Mucosa of rectum (tissue), 2 donors: ENCODE measurements around the gene UBALD1.

Source experiments
- H3K27ac ChIP-seq, 2 donors: one replicate each; pipeline ENCODE4 v1.7.0; 2013; ENCODE audit warnings: inconsistent platforms in 2 of 2, low read depth in 2 of 2, low read length in 2 of 2
- H3K27me3 ChIP-seq, 2 donors: one replicate each; pipeline ENCODE4 v1.7.0; 2013; ENCODE audit warnings: low read length in 2 of 2; ENCODE audit not compliant: control insufficient read depth in 2 of 2, insufficient read depth in 2 of 2
- H3K36me3 ChIP-seq, 2 donors: one replicate each; pipeline ENCODE4 v1.7.0; 2013; ENCODE audit warnings: low read length in 2 of 2; ENCODE audit not compliant: control insufficient read depth in 2 of 2, insufficient read depth in 2 of 2
- H3K4me1 ChIP-seq, 2 donors: one replicate each; pipeline ENCODE4 v1.7.0; 2013; ENCODE audit warnings: low read length in 2 of 2, mild to moderate bottlenecking in 1 of 2; ENCODE audit not compliant: control insufficient read depth in 2 of 2, insufficient read depth in 2 of 2
- H3K4me3 ChIP-seq, 2 donors: one replicate each; pipeline ENCODE4 v1.7.0; 2013; ENCODE audit warnings: low read length in 2 of 2
- H3K9ac ChIP-seq, 2 donors: one replicate each; pipeline ENCODE4 v1.7.0; 2013; ENCODE audit warnings: low read length in 2 of 2, low read depth in 1 of 2, mild to moderate bottlenecking in 1 of 2
- H3K9me3 ChIP-seq, 2 donors: one replicate each; pipeline ENCODE4 v1.7.0; 2013; ENCODE audit warnings: low read length in 2 of 2; ENCODE audit not compliant: control insufficient read depth in 2 of 2
- donor health status: healthy.
- donor health status: Normal muscosa, but diverticular disease.

UBALD1 gene

GRCh38 chr16:4607841-4608703, 6.6 kb downstream of the UBALD1 start:
- H3K9me3 ChIP-seq: no peaks in the 10 kb centered on the region
- no peak overlapping the region for H3K27ac ChIP-seq
- peaks cover 5% of the 10 kb centered on the region in 2 donors for H3K4me1 ChIP-seq
- H3K27me3 ChIP-seq: no peaks in the 10 kb centered on the region
- H3K4me3 ChIP-seq: no peak overlapping the region
- H3K36me3 ChIP-seq: peaks cover 3 to 11% of the 10 kb centered on the region in 2 donors
- H3K9ac ChIP-seq: no peak overlapping the region

- no peak overlapping the region for H3K4me3 ChIP-seq
- H3K36me3 ChIP-seq: peaks cover 3 to 11% of the 10 kb centered on the region in 2 donors
- H3K4me1 ChIP-seq: peaks cover 0 to under 1% of the 10 kb centered on the region in 2 donors
- H3K9me3 ChIP-seq: no peaks in the 10 kb centered on the region
- H3K27ac ChIP-seq: no peak overlapping the region
- no peak overlapping the region for H3K9ac ChIP-seq
- peaks cover 2 to 3% of the 10 kb centered on the region in 2 donors for H3K27me3 ChIP-seq
Observed at GRCh38 chr16:4606354-4606753, 8.3 kb downstream of the UBALD1 start.

- no peak overlapping the region for H3K4me3 ChIP-seq
- H3K9me3 ChIP-seq: no peaks in the 10 kb centered on the region
- H3K27ac ChIP-seq: no peak overlapping the region
- peaks cover 2 to 3% of the 10 kb centered on the region in 2 donors for H3K27me3 ChIP-seq
- peaks cover 0 to 3% of the 10 kb centered on the region in 2 donors for H3K4me1 ChIP-seq
- H3K9ac ChIP-seq: no peak overlapping the region
- peaks cover 3 to 11% of the 10 kb centered on the region in 2 donors for H3K36me3 ChIP-seq
Observed at GRCh38 chr16:4604401-4604800, 10.3 kb downstream of the UBALD1 start.

- no peak overlapping the region for H3K4me3 ChIP-seq
- H3K36me3 ChIP-seq: peaks cover 3 to 11% of the 10 kb centered on the region in 2 donors
- no peak overlapping the region for H3K27ac ChIP-seq
- H3K9me3 ChIP-seq: no peaks in the 10 kb centered on the region
- no peak overlapping the region for H3K9ac ChIP-seq
- H3K27me3 ChIP-seq: peaks cover 2 to 3% of the 10 kb centered on the region in 2 donors
- H3K4me1 ChIP-seq: peaks cover 0 to 3% of the 10 kb centered on the region in 2 donors
Observed at GRCh38 chr16:4603624-4604170, 11.0 kb downstream of the UBALD1 start.

GRCh38 chr16:4602331-4602730, 12.4 kb downstream of the UBALD1 start:
- Histone ChIP-seq H3K36me3 (peaks cover 0 to 1% of the 10 kb centered on the region in 2 donors), H3K9me3 (no peaks in the 10 kb centered on the region), H3K4me1 (peaks cover 0 to 3% of the 10 kb centered on the region in 2 donors), H3K27ac (no peak overlapping the region), H3K4me3 (no peak overlapping the region), H3K9ac (no peak overlapping the region), H3K27me3 (peaks cover 2 to 3% of the 10 kb centered on the region in 2 donors)

- no peaks in the 10 kb centered on the region for H3K9me3 ChIP-seq
- H3K27me3 ChIP-seq: peaks cover 2 to 3% of the 10 kb centered on the region in 2 donors
- H3K27ac ChIP-seq: no peak overlapping the region
- H3K4me3 ChIP-seq: no peak overlapping the region
- no peaks in the 10 kb centered on the region for H3K36me3 ChIP-seq
- peaks cover 0 to 3% of the 10 kb centered on the region in 2 donors for H3K4me1 ChIP-seq
- H3K9ac ChIP-seq: no peak overlapping the region
Observed at GRCh38 chr16:4601864-4602186, 12.9 kb downstream of the UBALD1 start.

- H3K9me3 ChIP-seq: no peaks in the 10 kb centered on the region
- no peak overlapping the region for H3K27ac ChIP-seq
- no peak overlapping the region for H3K4me3 ChIP-seq
- no peak overlapping the region for H3K9ac ChIP-seq
- H3K36me3 ChIP-seq: no peaks in the 10 kb centered on the region
- peaks cover 0 to 3% of the 10 kb centered on the region in 2 donors for H3K4me1 ChIP-seq
- H3K27me3 ChIP-seq: peaks cover 2 to 3% of the 10 kb centered on the region in 2 donors
Observed at GRCh38 chr16:4601036-4601863, 13.4 kb downstream of the UBALD1 start.

DNA sequence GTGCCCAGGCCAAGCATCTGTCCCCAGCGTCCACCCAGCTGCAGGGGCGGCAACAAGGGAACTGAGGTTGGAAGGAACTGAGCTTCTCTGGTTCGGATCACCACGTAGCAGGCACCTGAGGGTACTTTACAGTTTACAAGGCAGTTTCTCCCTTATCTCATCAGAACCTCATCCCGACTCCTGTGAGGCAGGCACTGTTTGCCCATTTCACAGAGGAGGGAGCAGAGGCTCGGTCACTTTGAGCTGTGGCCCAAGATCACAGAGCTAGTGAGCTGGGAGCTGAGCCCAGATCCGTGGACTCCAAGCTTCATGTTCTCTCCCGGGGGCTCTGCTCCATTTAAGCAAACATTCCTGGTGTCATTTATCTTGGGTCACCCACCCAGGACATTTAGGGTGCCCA, 15.1 kb downstream of the UBALD1 start:
- H3K27me3 ChIP-seq: peaks cover 2 to 3% of the 10 kb centered on the region in 2 donors
- no peaks in the 10 kb centered on the region for H3K9me3 ChIP-seq
- peaks cover 0 to 3% of the 10 kb centered on the region in 2 donors for H3K4me1 ChIP-seq
- no peak overlapping the region for H3K9ac ChIP-seq
- no peak overlapping the region for H3K27ac ChIP-seq
- no peaks in the 10 kb centered on the region for H3K36me3 ChIP-seq
- no peak overlapping the region for H3K4me3 ChIP-seq

DNA sequence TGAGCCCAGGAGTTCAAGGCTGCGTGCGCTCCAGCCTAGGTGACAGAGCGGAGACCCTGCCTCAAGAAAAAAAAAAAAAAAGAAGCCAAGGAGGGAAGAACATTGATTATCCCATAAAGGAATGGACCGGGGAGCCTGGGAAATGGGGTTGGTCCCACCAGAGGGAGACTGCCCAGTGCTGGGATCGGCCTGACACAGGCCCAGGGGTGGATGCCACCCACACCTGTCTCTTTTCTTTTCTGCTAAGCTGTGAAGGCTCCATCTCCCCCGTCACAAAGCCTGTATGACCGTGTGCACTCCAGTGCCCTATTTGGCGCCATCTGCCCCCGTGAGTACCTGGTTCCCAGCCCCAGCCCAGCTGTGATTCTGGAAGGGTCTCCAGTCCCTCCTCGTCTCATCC, 15.7 kb downstream of the UBALD1 start:
- peaks cover 2 to 3% of the 10 kb centered on the region in 2 donors for H3K27me3 ChIP-seq

DNA sequence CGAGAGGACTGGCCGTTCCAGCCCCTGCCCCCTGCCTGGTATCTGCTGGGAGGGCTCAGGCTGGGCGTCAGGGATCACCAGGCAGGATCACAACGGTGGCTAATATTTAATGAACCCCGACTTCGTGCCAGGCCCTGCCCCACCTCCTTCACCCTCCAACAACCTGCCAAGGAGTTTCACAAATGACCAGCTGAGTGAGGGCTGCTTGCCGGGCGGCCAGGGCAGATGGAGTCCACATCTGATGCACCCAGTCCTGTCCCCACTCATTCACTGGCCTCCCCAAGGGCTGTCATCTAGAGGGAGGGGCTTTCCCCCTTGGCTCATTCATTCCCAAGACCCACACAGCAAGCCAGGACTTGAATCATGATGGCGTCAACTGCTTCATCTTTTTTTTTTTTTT, 17.5 kb downstream of the UBALD1 start:
- H3K27ac ChIP-seq: no peak overlapping the region
- H3K36me3 ChIP-seq: no peaks in the 10 kb centered on the region
- H3K9ac ChIP-seq: no peak overlapping the region
- peaks cover 0 to 2% of the 10 kb centered on the region in 2 donors for H3K27me3 ChIP-seq
- H3K4me3 ChIP-seq: no peak overlapping the region
- H3K9me3 ChIP-seq: no peaks in the 10 kb centered on the region
- peaks cover 0 to 3% of the 10 kb centered on the region in 2 donors for H3K4me1 ChIP-seq

More for the DNA sequence above, 15.7 kb downstream of the UBALD1 start:
- Histone ChIP-seq H3K36me3 (no peaks in the 10 kb centered on the region), H3K4me1 (peaks cover 0 to 3% of the 10 kb centered on the region in 2 donors), H3K9ac (no peak overlapping the region), H3K4me3 (no peak overlapping the region), H3K9me3 (no peaks in the 10 kb centered on the region), H3K27ac (no peak overlapping the region)
